Calu3 (cell line): ENCODE measurements around the gene RNASEH1. TPM values are rescaled to one million over a fixed set of nuclear protein-coding genes. Genes with fewer than 3 reads are reported as not detected.
A peak's percentile ranks its signal among the peaks of the same experiment; 100 is the strongest.

Source experiments
- Bru-seq: library from RNA; stranded (reverse); fragments of 400-500 nt; gene quantifications from one replicate; lab custom pipeline; 2021; lab: Mats Ljungman, UMichigan
- BruChase-seq, 2 experiments: library from RNA; stranded (reverse); fragments of 400-500 nt; gene quantifications; one replicate each; lab custom pipeline; 2021; lab: Mats Ljungman, UMichigan
- BruUV-seq: library from RNA; stranded (reverse); fragments of 400-500 nt; replicated peaks from 2 replicates; lab custom pipeline; 2021; lab: Mats Ljungman, UMichigan
- CTCF ChIA-PET: fragments of 300-600 bp; sonication (Branson Sonifier 250); formaldehyde crosslinking; loops from one replicate; lab custom pipeline; 2022; ENCODE audit warnings: antibody characterized with exemption; lab: Charles Lee
- DNase-seq: peaks from one replicate; pipeline ENCODE4 v3.0.0; 2022
- H3K27ac Mint-ChIP-seq: one replicate; pipeline ENCODE4 v1.8.0; 2022; ENCODE audit warnings: mixed read lengths; ENCODE audit not compliant: unreplicated experiment
- H3K27me3 Mint-ChIP-seq: one replicate; pipeline ENCODE4 v1.8.0; 2022; ENCODE audit warnings: mixed read lengths; ENCODE audit not compliant: unreplicated experiment
- H3K36me3 Mint-ChIP-seq: one replicate; pipeline ENCODE4 v1.8.0; 2022; ENCODE audit warnings: mild to moderate bottlenecking, moderate library complexity, mixed read lengths; ENCODE audit not compliant: insufficient read depth, unreplicated experiment
- H3K4me1 Mint-ChIP-seq: one replicate; pipeline ENCODE4 v1.8.0; 2022; ENCODE audit warnings: mild to moderate bottlenecking, low read depth, mixed read lengths; ENCODE audit not compliant: unreplicated experiment
- H3K4me3 Mint-ChIP-seq: one replicate; pipeline ENCODE4 v1.8.0; 2022; ENCODE audit warnings: mild to moderate bottlenecking, low read depth, moderate library complexity, mixed read lengths; ENCODE audit not compliant: unreplicated experiment
- H3K9me3 Mint-ChIP-seq: one replicate; pipeline ENCODE4 v1.8.0; 2022; ENCODE audit warnings: low read depth, mixed read lengths; ENCODE audit not compliant: unreplicated experiment
- CTCF ChIP-seq: fragments of 200-600 bp; IDR thresholded peaks from one replicate; pipeline ENCODE4 v1.8.0; 2022; ENCODE audit warnings: antibody characterized with exemption; ENCODE audit not compliant: unreplicated experiment
- intact Hi-C: fragments of 100-400 bp; cut with micrococcal nuclease; formaldehyde crosslinking; loops from one replicate; pipeline ENCODE4 v1.10.0; 2022; ENCODE audit not compliant: unreplicated experiment
- long read RNA-seq: library from polyadenylated mRNA; stranded (forward); transcript quantifications from one replicate; pipeline ENCODE4 v2.0.0, GENCODE V29; 2022
- total RNA-seq: library from RNA; stranded (reverse); gene quantifications from 2 replicates; pipeline ENCODE4 v1.2.3, GENCODE V29; 2022

Gene RNASEH1
- total RNA-seq = 29.8 and 30.2 TPM in 2 replicates
- percentile 90 among the genes with signal in this experiment for Bru-seq, nascent RNA
- BruChase-seq, experiment 1, labeled RNA remaining after a 6-hour chase = percentile 84 among the genes with signal in this experiment
- percentile 80 among the genes with signal in this experiment for BruChase-seq, experiment 2, labeled RNA remaining after a 2-hour chase
- long read RNA-seq, transcript RNASEH1-201 (8 exons, 1,887 nt) = major isoform, 57 of 73 reads
- long read RNA-seq, partial matches to known transcripts = 1 of 73 reads
- long read RNA-seq, other reads (novel, unspliced or antisense) = 12 of 73 reads

GRCh38 chr2:3558205-3559014, at the start of gene RNASEH1:
Gene RNASEH1 (minus strand): TSS chr2:3558333. CDS start chr2:3558260, 73 bp downstream.
- TF ChIP-seq CTCF = no peak
- peak; percentile 98 for DNase-seq
- no peaks in the 10 kb centered on the region for H3K27me3 Mint-ChIP-seq
- CTCF ChIA-PET = interaction anchor here (0.5 to 1.0 kb wide), 4 partner anchors 22 to 1868 kb away, joined by 3 to 7 read pairs (median 4); no protein-coding TSS in a partner anchor
- no peaks in the 10 kb centered on the region for H3K9me3 Mint-ChIP-seq
- peaks cover 66% of the 10 kb centered on the region for H3K36me3 Mint-ChIP-seq
- intact Hi-C loops = no loop called here
- BruUV-seq = TSS peak; percentile 80
- H3K4me3 Mint-ChIP-seq = peak within 1 kb of the TSS; percentile 91
- H3K27ac Mint-ChIP-seq = peak within 1 kb of the TSS; percentile 82
- H3K4me1 Mint-ChIP-seq = peaks cover 9% of the 10 kb centered on the region

- TF ChIP-seq CTCF = no peak
- intact Hi-C loops = no loop called here
- CTCF ChIA-PET = no interaction called here
- BruUV-seq = no TSS peak
- Mint-ChIP-seq H3K9me3 (no peaks in the 10 kb centered on the region), H3K4me1 (peaks cover 16% of the 10 kb centered on the region), H3K36me3 (peaks cover 18% of the 10 kb centered on the region), H3K4me3 (no peak overlapping the region), H3K27me3 (peaks cover 50% of the 10 kb centered on the region), H3K27ac (no peak overlapping the region)
- no peak for DNase-seq
Observed at GRCh38 chr2:3606370-3607201, 48.5 kb upstream of the RNASEH1 start.

GRCh38 chr2:3606028-3606369, 47.9 kb upstream of the RNASEH1 start:
- intact Hi-C loops = no loop called here
- H3K27me3 Mint-ChIP-seq = peaks cover 44% of the 10 kb centered on the region

More at GRCh38 chr2:3606028-3606369, 47.9 kb upstream of the RNASEH1 start:
- no TSS peak for BruUV-seq
- Mint-ChIP-seq H3K4me1 (peaks cover 16% of the 10 kb centered on the region), H3K9me3 (no peaks in the 10 kb centered on the region), H3K4me3 (no peak overlapping the region), H3K27ac (no peak overlapping the region), H3K36me3 (peaks cover 18% of the 10 kb centered on the region)
- DNase-seq = no peak
- CTCF ChIA-PET = no interaction called here
- TF ChIP-seq CTCF = no peak
